Neural cell (in vitro differentiated cells): ENCODE measurements around the gene NEDD1.

ENCODE experiments used
- CTCF ChIP-seq: fragments of 450-650 bp; IDR thresholded peaks from 2 replicates; pipeline ENCODE4 v1.5.1; 2014; ENCODE audit warnings: antibody characterized with exemption, mild to moderate bottlenecking, moderate library complexity; ENCODE audit not compliant: poor library complexity, severe bottlenecking
- EP300 ChIP-seq: fragments of 450-650 bp; conservative IDR thresholded peaks from 2 replicates; pipeline ENCODE4 v1.6.1; 2014; ENCODE audit warnings: antibody characterized with exemption, mild to moderate bottlenecking, moderate library complexity; ENCODE audit not compliant: poor library complexity, severe bottlenecking
- EZH2 ChIP-seq: fragments of 200-600, 300-800 bp; shearing (Covaris generic), sonication (generic); IDR thresholded peaks from 2 replicates; pipeline ENCODE4 v1.6.1; 2014; ENCODE audit warnings: antibody characterized with exemption, low read length, borderline replicate concordance, mild to moderate bottlenecking; ENCODE audit not compliant: insufficient read depth, poor library complexity, severe bottlenecking
- POLR2AphosphoS5 ChIP-seq: IDR thresholded peaks from 2 replicates; pipeline ENCODE4 v1.6.1; 2012
- RAD21 ChIP-seq: fragments of 450-650 bp; conservative IDR thresholded peaks from 2 replicates; pipeline ENCODE4 v1.6.1; 2014; ENCODE audit warnings: antibody characterized with exemption, mild to moderate bottlenecking, moderate library complexity

DNA sequence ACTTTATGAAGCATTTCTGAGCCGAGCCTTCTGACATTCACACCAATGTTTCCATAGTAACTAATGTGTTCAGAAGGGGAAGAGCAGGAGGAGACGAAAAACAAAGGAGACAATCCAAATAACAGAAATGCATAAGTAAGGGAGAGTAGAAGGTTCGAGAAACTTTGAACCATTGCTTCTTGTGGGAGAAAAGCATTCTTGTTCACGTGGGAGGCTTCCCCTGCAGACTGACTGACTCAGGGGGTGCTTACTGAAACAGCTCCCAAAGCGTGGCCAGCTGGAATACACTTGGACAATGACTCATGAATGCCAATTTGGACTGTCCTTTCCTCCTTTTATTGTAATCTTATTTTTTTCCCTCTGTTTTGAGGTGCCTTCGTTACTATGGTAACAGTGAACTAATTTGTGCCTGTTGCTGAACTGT, 73.9 kb downstream of the NEDD1 start:
- no peak for TF ChIP-seq RAD21
- no peak for TF ChIP-seq CTCF
- TF ChIP-seq POLR2AphosphoS5 = no peak
- TF ChIP-seq EZH2 = no peak
- peak; percentile 34 for TF ChIP-seq EP300
